Measurements from ENCODE around the gene C6orf89.

The C6orf89 gene

DNA sequence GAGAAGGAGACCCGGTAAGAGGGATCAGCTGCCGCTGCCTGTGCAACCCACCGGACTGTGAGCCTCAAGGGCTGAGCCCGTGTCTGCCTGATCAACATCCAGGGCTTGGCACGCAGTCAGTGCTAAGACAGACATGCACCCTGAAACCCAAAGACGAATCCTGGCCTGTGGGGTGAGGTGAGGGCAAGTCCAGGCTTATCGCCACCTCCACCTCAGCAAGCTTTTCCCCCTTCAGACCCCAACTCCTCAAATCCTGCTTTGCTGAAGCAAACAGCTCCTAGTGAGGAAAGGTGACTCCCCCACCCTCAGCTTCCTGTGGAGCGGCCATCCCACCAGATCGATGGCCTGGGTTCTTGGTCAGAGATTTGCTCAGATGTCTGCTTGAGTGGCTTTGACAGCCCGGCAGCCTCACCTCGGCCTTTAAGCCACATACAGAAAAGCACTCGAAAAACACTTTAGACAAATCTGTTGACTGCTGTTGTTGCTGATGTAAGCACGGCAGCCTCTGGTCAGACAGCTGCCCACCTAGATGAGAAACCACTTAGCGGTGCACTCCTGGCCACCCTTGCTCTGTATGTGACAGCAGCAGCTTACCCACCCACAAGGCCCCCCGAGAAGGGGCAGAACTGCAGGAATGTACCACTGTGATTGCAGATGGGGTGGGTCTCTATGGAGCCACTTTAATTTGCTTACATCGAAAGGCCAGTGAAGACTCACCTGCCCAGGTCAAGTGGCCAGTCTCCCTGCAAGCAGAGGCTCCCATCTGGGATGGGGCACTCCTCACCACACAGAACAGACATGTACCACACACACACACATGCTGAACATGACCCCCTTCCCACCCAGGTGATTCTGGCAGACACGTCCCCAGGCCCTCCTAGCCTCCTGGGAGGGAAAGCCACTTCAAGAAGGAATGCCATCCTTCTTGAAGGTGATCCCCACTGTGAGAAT lies 85.4 kb downstream of the C6orf89 start:
- DNase-seq, result no peak

GRCh38 chr6:36971921-36972673 lies 86.3 kb downstream of the C6orf89 start:
- no peak for DNase-seq

GRCh38 chr6:36973190-36973589 lies 87.4 kb downstream of the C6orf89 start:
- DNase-seq, result no peak

DNA sequence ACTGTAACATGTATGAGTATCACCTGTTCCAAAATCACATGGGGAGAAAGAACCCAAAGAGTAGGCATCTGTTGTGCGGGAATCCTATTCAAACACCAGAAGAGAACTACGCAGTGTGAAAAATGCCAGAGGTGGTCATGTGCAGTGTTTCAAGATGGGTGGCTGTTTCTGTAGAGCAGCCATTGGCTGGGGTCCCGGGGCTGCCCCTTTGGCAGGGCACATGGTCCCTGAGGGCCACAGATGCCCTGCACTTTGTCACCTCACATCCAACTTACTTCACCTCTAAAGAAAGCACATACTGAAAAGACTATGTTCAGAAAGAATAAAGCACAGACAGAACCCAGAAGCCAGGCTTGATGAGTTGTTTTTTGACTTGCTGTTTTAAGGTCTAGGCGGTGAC lies 87.9 kb downstream of the C6orf89 start:
- DNase-seq, result no peak

GRCh38 chr6:36975231-36976006 lies 89.7 kb downstream of the C6orf89 start:
- no peak for DNase-seq

- DNase-seq, result no peak
Observed at GRCh38 chr6:36976007-36976264, 90.2 kb downstream of the C6orf89 start.

DNA sequence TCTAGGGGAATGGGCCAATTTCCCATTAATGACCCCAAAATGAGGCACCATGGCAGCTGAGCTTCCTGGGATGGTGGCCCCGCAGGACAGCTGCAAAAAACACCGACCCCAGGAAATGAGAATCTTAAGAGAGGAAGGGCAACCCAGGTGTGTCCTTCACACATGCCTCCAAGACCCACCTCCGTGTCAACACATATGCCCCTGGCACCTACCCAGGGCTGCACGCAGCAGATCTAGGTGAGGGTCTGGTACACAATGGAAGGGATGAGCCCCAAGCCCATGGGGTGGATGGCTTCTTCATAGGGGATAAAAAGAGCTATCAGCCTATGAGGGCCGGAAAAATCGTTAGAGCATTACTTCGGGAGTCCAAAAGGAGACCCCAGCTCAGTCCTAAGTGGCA lies 90.8 kb downstream of the C6orf89 start:
- DNase-seq, result no peak

- no peak for DNase-seq
Observed at GRCh38 chr6:36976931-36977330, 91.2 kb downstream of the C6orf89 start.

DNA sequence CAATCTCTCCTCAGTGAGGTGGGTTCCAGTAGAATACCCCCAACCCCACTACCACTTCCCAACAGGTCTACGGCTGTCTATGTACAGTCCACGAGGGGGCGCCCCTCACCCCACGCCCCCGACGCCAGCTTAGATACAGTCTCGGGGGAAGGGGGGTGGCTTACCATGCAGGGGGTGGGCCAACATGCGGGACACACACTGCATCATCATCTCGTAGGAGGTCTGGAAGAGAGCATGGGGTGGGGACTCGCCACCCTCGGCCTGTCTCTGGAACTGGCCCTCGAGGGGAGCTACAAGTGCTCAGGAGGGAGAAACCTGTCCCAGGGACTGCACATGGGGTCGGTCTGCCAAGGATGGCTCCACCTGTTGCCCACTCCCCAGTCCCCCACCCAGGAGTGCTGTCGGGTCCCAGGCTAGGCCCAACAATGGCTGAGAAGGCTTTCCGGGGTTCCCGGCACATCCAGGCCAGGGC lies 91.8 kb downstream of the C6orf89 start:
- no peak for DNase-seq
